ENCODE results near the gene USP44. TPM values are rescaled to one million over a fixed set of nuclear protein-coding genes. Genes with fewer than 3 reads are reported as not detected.

USP44 gene
- total RNA-seq, 2 experiments from 2014 or later = 2.8 to 2.9 TPM

- H3K4me3 Mint-ChIP-seq = no peak overlapping the region
- H3K27ac Mint-ChIP-seq = no peak overlapping the region
- DNase-seq = no peak
- ChIA-PET POLR2A (no interaction called here), CTCF (no interaction called here)
- H3K4me1 Mint-ChIP-seq (ENCODE audit: low read depth) = peaks cover 20% of the 10 kb centered on the region
- intact Hi-C loops (cut with micrococcal nuclease) = loop anchor here (5.0 kb wide), 1 partner anchor 74 kb away; the partner anchor contains the start of gene METAP2
- H3K36me3 Mint-ChIP-seq = peaks cover 6% of the 10 kb centered on the region
- peaks cover 20% of the 10 kb centered on the region for H3K27me3 Mint-ChIP-seq
- H3K9me3 Mint-ChIP-seq = peaks cover 8% of the 10 kb centered on the region
These were observed 5.4 kb downstream of the USP44 start for GRCh38 chr12:95545731-95546490.

GRCh38 chr12:95545303-95545702 is 6.0 kb downstream of the USP44 start:
- Mint-ChIP-seq H3K27me3 (peaks cover 18% of the 10 kb centered on the region), H3K4me1 (ENCODE audit: low read depth) (peaks cover 20% of the 10 kb centered on the region), H3K9me3 (peaks cover 8% of the 10 kb centered on the region), H3K4me3 (no peak overlapping the region), H3K27ac (no peak overlapping the region), H3K36me3 (peaks cover 6% of the 10 kb centered on the region)
- CTCF ChIA-PET = interaction anchor here (1.0 kb wide), 1 partner anchor 10 kb away, joined by 7 read pairs; no protein-coding TSS in a partner anchor
- intact Hi-C loops (cut with micrococcal nuclease) = loop anchor here (5.0 kb wide), 1 partner anchor 73 kb away; the partner anchor contains the start of gene METAP2
- no peak for DNase-seq
- POLR2A ChIA-PET = no interaction called here

DNA sequence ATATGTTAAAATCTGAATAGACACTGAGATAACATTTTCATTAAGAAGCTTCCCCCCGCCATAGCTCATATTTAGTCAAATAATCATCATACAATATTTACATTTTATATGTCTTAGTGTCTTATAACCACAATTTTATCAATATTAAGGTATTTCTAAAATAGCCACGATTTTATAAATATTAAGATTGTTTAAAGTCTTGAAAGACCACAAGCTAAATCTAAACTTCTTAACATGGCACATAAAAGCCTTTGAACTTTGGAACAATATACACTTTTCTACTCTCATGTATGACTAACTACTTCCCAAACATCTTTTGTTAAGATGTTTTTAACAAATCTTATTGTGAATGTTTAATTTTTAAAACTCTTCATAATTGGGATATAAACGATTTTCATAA is 6.5 kb downstream of the USP44 start:
- Mint-ChIP-seq H3K36me3 (peaks cover 6% of the 10 kb centered on the region), H3K9me3 (peaks cover 8% of the 10 kb centered on the region), H3K4me3 (no peak overlapping the region), H3K4me1 (ENCODE audit: low read depth) (peaks cover 20% of the 10 kb centered on the region), H3K27me3 (peaks cover 18% of the 10 kb centered on the region), H3K27ac (no peak overlapping the region)
- ChIA-PET CTCF (interaction anchor here (1.0 kb wide), 1 partner anchor 10 kb away, joined by 7 read pairs; no protein-coding TSS in a partner anchor), POLR2A (no interaction called here)
- intact Hi-C loops (cut with micrococcal nuclease) = loop anchor here (5.0 kb wide), 1 partner anchor 72 kb away; the partner anchor contains the start of gene METAP2
- no peak for DNase-seq

DNA sequence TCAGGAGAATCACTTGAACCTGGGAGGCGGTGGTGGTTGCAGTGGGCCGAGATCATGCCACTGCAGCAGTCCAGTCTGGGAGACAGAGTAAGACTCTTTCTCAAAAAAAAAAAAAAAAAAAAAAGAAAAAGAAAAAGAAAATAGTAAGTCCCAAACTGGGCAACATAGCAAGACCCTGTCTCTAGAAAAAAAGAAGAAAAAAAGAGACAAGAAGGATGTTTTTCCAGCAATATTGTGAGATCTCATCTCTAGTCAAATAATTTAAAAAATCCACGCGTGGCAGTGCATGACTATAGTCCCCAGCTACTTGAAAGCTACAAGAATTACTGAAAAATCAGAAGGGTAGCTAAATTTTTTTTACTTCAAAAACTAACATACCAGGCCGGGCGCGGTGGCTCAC is 8.0 kb downstream of the USP44 start:
- no peak for DNase-seq
- H3K4me1 Mint-ChIP-seq (ENCODE audit: low read depth) = peaks cover 14% of the 10 kb centered on the region
- peaks cover 12% of the 10 kb centered on the region for H3K27me3 Mint-ChIP-seq
- intact Hi-C loops (cut with micrococcal nuclease) = no loop called here
- POLR2A ChIA-PET = no interaction called here
- no peaks in the 10 kb centered on the region for H3K9me3 Mint-ChIP-seq
- H3K27ac Mint-ChIP-seq = no peak overlapping the region
- no peaks in the 10 kb centered on the region for H3K36me3 Mint-ChIP-seq
- H3K4me3 Mint-ChIP-seq = no peak overlapping the region
- CTCF ChIA-PET = interaction anchor here (0.6 kb wide), 1 partner anchor 9 kb away, joined by 3 read pairs; no protein-coding TSS in a partner anchor

DNA sequence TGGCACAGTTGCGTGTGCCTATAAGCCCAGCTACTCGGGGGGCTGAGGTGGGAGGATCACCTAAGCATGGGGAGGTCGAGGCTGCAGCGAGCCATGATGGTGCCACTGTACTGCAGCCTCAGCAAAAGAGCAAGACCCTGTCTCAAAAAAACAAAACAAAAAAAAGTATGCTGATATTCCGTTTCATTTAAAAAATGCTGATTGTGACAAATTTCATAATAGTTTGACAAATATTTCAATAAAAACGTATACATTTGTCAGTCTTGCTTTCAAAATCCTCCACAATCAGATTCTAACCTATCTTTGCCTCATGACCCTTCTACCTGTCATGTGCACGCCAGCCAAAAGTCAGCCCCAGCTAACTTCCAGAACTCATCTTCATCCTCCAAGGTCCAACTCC is 9.8 kb downstream of the USP44 start:
- H3K27ac Mint-ChIP-seq = no peak overlapping the region
- no peaks in the 10 kb centered on the region for H3K36me3 Mint-ChIP-seq
- ChIA-PET CTCF (no interaction called here), POLR2A (no interaction called here)
- H3K4me3 Mint-ChIP-seq = no peak overlapping the region
- DNase-seq = no peak
- H3K9me3 Mint-ChIP-seq = no peaks in the 10 kb centered on the region
- intact Hi-C loops (cut with micrococcal nuclease) = no loop called here
- H3K27me3 Mint-ChIP-seq = peaks cover 1% of the 10 kb centered on the region
- peaks cover 1% of the 10 kb centered on the region for H3K4me1 Mint-ChIP-seq (ENCODE audit: low read depth)

GRCh38 chr12:95538656-95539055 is 12.6 kb downstream of the USP44 start:
- H3K36me3 Mint-ChIP-seq = no peaks in the 10 kb centered on the region
- H3K27ac Mint-ChIP-seq = no peak overlapping the region
- H3K4me1 Mint-ChIP-seq (ENCODE audit: low read depth) = peaks cover 2% of the 10 kb centered on the region
- no peaks in the 10 kb centered on the region for H3K27me3 Mint-ChIP-seq
- no peaks in the 10 kb centered on the region for H3K9me3 Mint-ChIP-seq
- ChIA-PET POLR2A (no interaction called here), CTCF (interaction anchor here (4.0 kb wide), 1 partner anchor 421 kb away, joined by 19 read pairs; no protein-coding TSS in a partner anchor)
- intact Hi-C loops (cut with micrococcal nuclease) = loop anchor here (10.0 kb wide), 1 partner anchor 204 kb away; no protein-coding TSS in a partner anchor
- no peak overlapping the region for H3K4me3 Mint-ChIP-seq
- DNase-seq = no peak

DNA sequence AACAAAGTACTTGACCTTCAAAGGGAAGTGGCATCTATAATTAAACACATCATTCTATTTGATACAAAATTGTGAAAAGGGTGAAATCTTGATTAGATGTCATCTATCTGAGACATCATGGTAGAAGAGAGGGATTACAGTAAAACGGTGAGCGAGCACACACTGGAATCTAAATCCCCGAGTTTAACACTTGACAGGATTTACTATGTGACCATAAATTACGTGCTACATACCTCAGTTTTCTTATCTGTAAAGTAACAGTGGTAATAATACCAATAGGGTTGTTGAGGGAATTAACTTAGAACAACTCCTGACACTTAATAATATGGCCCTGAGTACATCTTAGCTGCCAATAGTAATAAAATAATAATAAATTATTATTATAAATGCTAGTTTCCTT is 13.3 kb downstream of the USP44 start:
- intact Hi-C loops (cut with micrococcal nuclease) = loop anchor here (10.0 kb wide), 1 partner anchor 203 kb away; no protein-coding TSS in a partner anchor
- ChIA-PET CTCF (interaction anchor here (0.6 to 4.0 kb wide), 3 partner anchors 187 to 421 kb away, joined by 3 to 19 read pairs (median 3); no protein-coding TSS in a partner anchor), POLR2A (no interaction called here)
- no peaks in the 10 kb centered on the region for H3K36me3 Mint-ChIP-seq
- no peaks in the 10 kb centered on the region for H3K9me3 Mint-ChIP-seq
- H3K4me1 Mint-ChIP-seq (ENCODE audit: low read depth) = peaks cover 4% of the 10 kb centered on the region
- no peak overlapping the region for H3K4me3 Mint-ChIP-seq
- no peaks in the 10 kb centered on the region for H3K27me3 Mint-ChIP-seq
- no peak for DNase-seq
- H3K27ac Mint-ChIP-seq = no peak overlapping the region

DNA sequence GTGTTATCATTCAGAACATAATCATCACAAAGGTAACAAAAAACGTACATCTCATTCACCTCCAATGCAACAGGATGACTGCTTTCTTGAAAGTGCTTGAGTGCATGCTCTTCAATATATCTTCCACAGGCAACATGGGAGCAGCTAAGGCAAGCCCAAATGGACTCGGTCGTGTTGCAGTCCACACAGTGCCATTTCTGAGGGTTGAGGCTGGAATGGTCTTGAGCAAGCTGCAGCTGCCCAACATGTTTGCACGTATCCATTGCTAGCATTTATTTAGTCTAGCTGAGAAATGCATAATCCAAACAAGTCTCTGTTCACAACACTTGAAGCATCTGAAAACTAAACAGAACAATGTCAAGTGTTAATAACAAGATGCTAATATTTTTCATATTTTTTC is 17.3 kb downstream of the USP44 start:
- Mint-ChIP-seq H3K27me3 (no peaks in the 10 kb centered on the region), H3K4me3 (no peak overlapping the region), H3K9me3 (no peaks in the 10 kb centered on the region), H3K27ac (no peak overlapping the region), H3K4me1 (ENCODE audit: low read depth) (peaks cover 8% of the 10 kb centered on the region), H3K36me3 (no peaks in the 10 kb centered on the region)
- intact Hi-C loops (cut with micrococcal nuclease) = loop anchor here (1.0 to 10.0 kb wide), 3 partner anchors 199 to 417 kb away; no protein-coding TSS in a partner anchor
- POLR2A ChIA-PET = interaction anchor here (1.1 kb wide), 1 partner anchor 417 kb away, joined by 4 read pairs; no protein-coding TSS in a partner anchor
- CTCF ChIA-PET = interaction anchor here (0.6 to 4.6 kb wide), 33 partner anchors 9 to 1125 kb away, joined by 3 to 81 read pairs (median 4); partner anchors contain the start of genes FGD6, METAP2, NR2C1 and USP44
- no peak for DNase-seq

GRCh38 chr12:95532851-95533250 is 18.4 kb downstream of the USP44 start:
- intact Hi-C loops (cut with micrococcal nuclease) = loop anchor here (10.0 kb wide), 1 partner anchor 198 kb away; no protein-coding TSS in a partner anchor
- no peaks in the 10 kb centered on the region for H3K36me3 Mint-ChIP-seq
- CTCF ChIA-PET = interaction anchor here (1.0 to 4.6 kb wide), 3 partner anchors 18 to 415 kb away, joined by 3 to 81 read pairs (median 9); no protein-coding TSS in a partner anchor
- H3K27ac Mint-ChIP-seq = no peak overlapping the region
- no peaks in the 10 kb centered on the region for H3K9me3 Mint-ChIP-seq
- POLR2A ChIA-PET = no interaction called here
- H3K4me1 Mint-ChIP-seq (ENCODE audit: low read depth) = peaks cover 8% of the 10 kb centered on the region
- no peaks in the 10 kb centered on the region for H3K27me3 Mint-ChIP-seq
- no peak overlapping the region for H3K4me3 Mint-ChIP-seq
- DNase-seq = peak; percentile 33

DNA sequence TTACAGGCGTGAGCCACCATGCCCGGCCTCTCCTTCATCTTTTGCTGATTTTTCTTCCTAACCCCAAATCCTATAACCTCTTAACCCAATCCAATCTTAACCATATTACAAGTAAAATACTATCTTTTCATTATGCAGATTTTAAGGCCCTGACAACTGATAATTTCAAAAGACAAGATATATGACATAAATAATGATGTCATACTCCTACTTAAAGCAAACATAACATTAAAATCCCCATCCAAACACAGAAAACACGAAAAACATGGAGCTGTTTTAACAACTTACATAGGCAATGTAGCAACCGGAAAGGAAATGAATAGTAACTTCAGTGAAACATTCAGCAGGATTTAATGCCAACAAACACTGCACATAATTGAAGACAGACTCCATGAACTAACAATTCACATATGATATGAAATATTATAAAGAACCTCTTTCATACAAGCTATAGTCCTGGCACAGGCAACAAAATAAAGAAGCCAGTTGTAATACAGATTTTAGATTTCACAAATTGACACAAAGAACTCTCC is 21.5 kb downstream of the USP44 start:
- intact Hi-C loops (cut with micrococcal nuclease) = loop anchor here (10.0 kb wide), 1 partner anchor 195 kb away; no protein-coding TSS in a partner anchor
- POLR2A ChIA-PET = no interaction called here
- no peak overlapping the region for H3K4me3 Mint-ChIP-seq
- CTCF ChIA-PET = no interaction called here
- peaks cover 8% of the 10 kb centered on the region for H3K4me1 Mint-ChIP-seq (ENCODE audit: low read depth)
- H3K27me3 Mint-ChIP-seq = no peaks in the 10 kb centered on the region
- no peak for DNase-seq
- no peaks in the 10 kb centered on the region for H3K36me3 Mint-ChIP-seq
- H3K9me3 Mint-ChIP-seq = no peaks in the 10 kb centered on the region
- no peak overlapping the region for H3K27ac Mint-ChIP-seq

GRCh38 chr12:95528431-95528830 is 22.8 kb downstream of the USP44 start:
- Mint-ChIP-seq H3K27me3 (no peaks in the 10 kb centered on the region), H3K4me3 (no peak overlapping the region), H3K4me1 (ENCODE audit: low read depth) (peaks cover 6% of the 10 kb centered on the region), H3K9me3 (no peaks in the 10 kb centered on the region), H3K36me3 (no peaks in the 10 kb centered on the region), H3K27ac (no peak overlapping the region)
- DNase-seq = no peak
- CTCF ChIA-PET = no interaction called here
- intact Hi-C loops (cut with micrococcal nuclease) = no loop called here
- POLR2A ChIA-PET = interaction anchor here (1.5 kb wide), 1 partner anchor 55 kb away, joined by 3 read pairs; the partner anchor contains the start of gene METAP2

DNA sequence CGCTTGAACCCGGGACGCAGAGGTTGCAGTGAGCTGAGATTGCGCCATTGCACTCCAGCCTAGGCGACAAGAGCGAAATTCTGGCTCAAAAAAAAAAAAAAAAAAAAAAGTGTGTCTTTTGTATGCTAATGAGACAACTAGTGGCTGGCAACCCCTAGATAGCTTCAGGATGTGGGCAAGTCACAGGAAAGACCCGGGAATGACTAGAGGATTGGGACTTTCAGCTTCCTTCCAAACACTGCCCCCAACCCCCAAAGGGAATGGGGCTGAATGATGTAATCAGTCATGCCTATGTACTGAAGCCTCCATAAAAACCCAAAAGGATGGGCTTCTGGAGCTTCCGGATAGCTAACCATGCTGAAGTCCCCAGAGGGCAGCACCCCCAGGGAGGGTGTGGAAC is 28.6 kb downstream of the USP44 start:
- Mint-ChIP-seq H3K36me3 (peaks cover 3% of the 10 kb centered on the region), H3K4me1 (ENCODE audit: low read depth) (no peaks in the 10 kb centered on the region), H3K27me3 (no peaks in the 10 kb centered on the region), H3K9me3 (no peaks in the 10 kb centered on the region), H3K4me3 (no peak overlapping the region), H3K27ac (no peak overlapping the region)
- ChIA-PET CTCF (no interaction called here), POLR2A (no interaction called here)
- intact Hi-C loops (cut with micrococcal nuclease) = no loop called here
- no peak for DNase-seq
